22Rv1 (cell line): Measurements from ENCODE around the gene LDLRAD4.

Experiments
- H3K27ac ChIP-seq: fragments of 450-650 bp; 2 replicates; pipeline ENCODE4 v1.5.1; 2017
- ZFX ChIP-seq: fragments of 450-650 bp; IDR thresholded peaks from 2 replicates; pipeline ENCODE4 v1.6.1; 2017; ENCODE audit warnings: antibody characterized with exemption, borderline replicate concordance
- TF ChIP-seq, protein P1 (sequence below): fragments of 450-650 bp; IDR thresholded peaks from 2 replicates; pipeline ENCODE4 v1.5.1; 2017; ENCODE audit warnings: mild to moderate bottlenecking

LDLRAD4 gene

DNA sequence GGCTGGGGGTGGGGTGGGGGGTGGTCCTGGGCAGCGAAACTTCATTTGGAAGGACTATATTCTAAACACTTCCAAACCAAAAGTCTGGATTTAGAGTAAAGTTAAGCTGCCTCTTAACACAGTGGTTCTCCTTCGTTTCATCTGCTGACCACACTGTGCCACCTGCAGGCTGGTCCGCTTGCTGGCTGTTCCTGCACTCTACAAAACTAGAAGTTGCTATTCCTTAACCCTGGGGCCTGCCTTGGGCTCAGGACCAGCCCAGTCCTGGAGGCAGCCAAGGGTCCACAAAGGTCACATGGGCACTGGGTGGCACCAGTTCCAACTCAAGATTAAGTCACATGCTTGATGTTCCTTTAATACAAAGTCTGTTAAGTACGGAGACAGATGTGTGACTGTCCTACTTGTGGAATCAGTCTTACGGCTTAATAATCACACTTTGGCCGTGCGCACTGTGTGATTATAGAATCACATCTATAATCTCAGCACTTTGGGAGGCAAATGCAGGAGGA lies 312.4 kb downstream of the LDLRAD4 start:
- TF ChIP-seq, protein P1, sequence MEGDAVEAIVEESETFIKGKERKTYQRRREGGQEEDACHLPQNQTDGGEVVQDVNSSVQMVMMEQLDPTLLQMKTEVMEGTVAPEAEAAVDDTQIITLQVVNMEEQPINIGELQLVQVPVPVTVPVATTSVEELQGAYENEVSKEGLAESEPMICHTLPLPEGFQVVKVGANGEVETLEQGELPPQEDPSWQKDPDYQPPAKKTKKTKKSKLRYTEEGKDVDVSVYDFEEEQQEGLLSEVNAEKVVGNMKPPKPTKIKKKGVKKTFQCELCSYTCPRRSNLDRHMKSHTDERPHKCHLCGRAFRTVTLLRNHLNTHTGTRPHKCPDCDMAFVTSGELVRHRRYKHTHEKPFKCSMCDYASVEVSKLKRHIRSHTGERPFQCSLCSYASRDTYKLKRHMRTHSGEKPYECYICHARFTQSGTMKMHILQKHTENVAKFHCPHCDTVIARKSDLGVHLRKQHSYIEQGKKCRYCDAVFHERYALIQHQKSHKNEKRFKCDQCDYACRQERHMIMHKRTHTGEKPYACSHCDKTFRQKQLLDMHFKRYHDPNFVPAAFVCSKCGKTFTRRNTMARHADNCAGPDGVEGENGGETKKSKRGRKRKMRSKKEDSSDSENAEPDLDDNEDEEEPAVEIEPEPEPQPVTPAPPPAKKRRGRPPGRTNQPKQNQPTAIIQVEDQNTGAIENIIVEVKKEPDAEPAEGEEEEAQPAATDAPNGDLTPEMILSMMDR: peak; percentile 30
- no peak for TF ChIP-seq ZFX
- no peak overlapping the region for H3K27ac ChIP-seq

DNA sequence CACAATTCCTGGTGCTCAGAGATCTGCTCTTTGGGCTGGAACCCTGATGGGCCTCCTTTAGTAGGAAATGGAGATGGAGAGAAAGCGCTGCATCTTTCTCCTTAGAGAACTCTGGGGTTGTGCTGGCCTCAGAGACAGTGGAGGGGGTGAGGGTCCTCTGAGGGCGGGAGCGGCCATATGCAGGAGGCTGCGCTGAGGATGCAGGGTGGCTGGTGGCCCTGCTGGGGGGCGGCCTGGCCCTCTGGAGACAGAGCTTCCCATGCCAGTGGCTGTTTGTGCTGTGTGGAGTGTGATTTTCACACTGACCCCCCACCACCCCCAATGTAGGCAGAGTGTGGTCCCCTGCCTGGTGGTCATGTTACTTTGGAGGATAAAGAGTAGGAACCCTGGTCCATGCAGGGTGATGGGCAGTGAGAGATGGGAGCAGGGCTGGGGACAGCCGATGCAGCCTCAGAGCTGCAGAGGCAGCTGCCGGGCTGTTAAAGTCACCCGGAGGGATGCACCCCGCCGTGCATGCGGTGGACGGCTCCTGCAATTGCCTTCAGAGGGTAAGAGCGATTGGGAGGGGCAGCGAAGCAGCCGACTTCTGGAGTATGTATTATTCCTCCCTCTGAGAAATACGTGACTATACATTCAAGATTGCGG lies 313.2 kb downstream of the LDLRAD4 start:
- H3K27ac ChIP-seq: no peak overlapping the region

DNA sequence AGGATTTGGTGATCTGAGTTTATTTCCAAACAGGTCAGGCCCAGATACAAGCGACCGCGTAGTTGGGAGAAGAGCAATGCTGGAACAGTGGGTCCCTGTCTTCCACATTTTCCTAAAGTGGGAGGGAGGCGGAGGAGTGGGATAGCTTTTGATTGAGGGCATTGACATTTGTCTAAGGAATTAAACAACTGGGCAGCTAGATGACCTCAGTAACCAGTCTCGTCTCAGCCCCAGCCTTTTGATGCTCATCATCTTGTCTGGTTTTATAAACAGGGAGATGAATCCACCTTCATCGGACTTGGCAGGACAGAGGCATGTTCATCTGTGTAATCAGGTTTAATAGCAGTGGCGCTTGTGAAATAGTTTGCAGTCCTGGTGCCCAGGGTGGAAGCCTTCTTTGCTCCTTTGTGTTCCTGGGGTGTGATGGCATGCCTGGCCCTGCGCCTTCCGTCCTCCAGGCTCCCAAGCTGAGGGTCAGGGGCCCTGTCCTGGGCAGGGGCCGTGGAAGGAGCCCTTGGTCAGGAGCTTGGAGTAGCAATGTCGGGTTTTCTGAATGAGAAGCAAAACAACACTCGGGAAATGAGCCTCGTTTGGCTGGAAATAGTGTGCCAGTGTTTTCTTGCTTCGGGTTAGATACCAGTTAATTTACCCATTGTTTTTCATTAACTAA lies 314.0 kb downstream of the LDLRAD4 start:
- no peak overlapping the region for H3K27ac ChIP-seq
- TF ChIP-seq, protein P1: no peak
- TF ChIP-seq ZFX: no peak

More for the DNA sequence above, 313.2 kb downstream of the LDLRAD4 start:
- TF ChIP-seq ZFX: no peak
- TF ChIP-seq, protein P1: no peak

DNA sequence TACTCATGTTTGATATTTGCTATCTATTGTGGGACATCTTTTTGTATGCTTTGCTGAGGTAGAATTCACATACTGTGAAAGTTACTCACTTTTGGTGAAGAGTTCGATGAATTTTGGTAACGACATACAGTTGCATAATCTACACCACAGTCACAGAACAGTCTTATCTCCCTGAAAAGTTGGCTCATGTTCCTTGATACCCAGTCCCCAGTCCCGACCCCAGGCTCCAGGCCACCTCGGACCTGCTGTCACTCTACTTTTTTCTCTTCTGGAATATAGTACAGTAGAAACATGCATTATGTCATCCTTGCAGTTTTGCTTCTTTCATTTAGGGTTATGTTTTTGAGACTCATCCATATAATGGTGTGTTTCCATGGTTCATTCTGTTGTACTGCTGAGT lies 316.1 kb downstream of the LDLRAD4 start:
- no peak for TF ChIP-seq ZFX
- H3K27ac ChIP-seq: no peak overlapping the region

DNA sequence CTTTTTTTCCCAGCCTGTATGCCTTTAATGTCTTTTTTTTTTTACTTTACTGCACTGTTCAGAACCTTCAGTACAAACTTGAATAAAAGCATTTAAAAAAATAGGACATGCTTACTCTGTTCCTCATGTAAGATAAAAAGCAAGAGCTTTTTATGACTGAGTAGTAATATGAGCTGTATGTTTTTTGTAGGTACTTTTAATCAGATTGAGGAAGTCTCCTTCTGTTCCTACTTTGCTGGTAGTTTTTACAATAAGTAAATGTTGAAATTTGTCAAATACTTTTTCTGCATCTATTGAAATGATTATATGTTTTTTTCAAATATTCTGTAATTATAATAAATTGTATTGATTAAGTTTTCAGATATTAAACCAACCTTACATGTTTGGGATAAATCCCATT lies 318.0 kb downstream of the LDLRAD4 start:
- no peak overlapping the region for H3K27ac ChIP-seq
- TF ChIP-seq ZFX: no peak
- TF ChIP-seq, protein P1: no peak

DNA sequence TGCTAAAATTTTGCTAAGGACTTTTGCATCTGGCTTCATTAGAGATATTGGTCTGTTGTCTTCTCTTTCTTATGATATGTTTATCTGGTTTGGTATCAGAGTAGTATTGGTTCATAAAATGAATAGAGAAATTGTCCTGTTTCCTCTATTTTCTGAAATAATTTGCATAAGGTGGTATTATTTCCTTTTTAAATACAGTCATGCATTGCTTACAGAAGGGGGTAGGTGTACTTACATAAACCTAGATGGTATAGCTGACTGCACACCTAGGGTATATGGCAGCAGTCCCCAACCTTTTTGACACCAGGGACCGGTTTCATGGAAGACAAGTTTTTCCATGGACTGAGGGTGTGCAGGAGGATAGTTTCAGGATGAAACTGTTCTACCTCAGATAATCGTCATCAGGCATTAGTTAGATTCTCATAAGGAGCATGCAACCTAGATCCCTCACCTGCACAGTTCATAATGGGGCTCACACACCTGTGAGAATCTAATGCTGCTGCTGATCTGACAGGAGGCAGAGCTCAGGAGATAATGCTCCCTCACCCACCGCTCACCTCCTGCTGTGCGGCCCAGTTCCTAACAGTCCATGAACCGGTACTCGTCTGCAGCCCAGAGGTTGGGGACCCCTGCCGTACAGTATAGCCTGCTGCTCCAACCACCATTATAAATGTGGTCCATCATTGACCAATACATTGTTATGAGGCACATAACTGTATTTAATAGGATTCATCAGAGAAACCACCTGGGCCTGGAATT lies 318.6 kb downstream of the LDLRAD4 start:
- H3K27ac ChIP-seq: no peak overlapping the region
- TF ChIP-seq ZFX: no peak
- TF ChIP-seq, protein P1: no peak

DNA sequence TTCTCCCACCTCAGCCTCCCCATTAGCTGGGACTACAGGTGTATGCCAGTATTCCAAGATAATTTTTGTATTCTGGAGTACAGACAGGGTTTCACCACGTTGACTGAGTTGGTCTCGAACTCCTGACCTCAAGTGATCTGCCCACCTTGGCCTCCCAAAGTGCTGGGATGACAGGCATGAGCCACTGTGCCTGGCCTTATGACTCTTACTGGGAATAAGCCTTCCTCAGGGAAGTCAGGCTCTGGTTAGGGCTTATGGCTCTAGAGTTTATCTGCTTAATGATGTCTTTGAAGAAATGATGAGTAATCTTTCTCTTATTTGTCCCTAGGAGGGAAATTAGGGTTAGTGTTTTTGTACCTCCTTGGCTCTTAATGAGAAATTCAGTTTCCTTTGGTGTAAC lies 320.1 kb downstream of the LDLRAD4 start:
- no peak overlapping the region for H3K27ac ChIP-seq
- TF ChIP-seq, protein P1: no peak
